ENCODE measurements around the gene DAPP1. TPM values are rescaled to one million over a fixed set of nuclear protein-coding genes. Genes with fewer than 3 reads are reported as not detected.

The DAPP1 gene
- total and polyA plus RNA-seq, 8 donors, result 0.45 to 72.4 (median 8.5) TPM

GRCh38 chr4:99876946-99877345, 60.3 kb downstream of the DAPP1 start:
- Histone ChIP-seq H3K9me3 (no peaks in the 10 kb centered on the region), H3K4me1 (no peaks in the 10 kb centered on the region), H3K27me3 (no peaks in the 10 kb centered on the region), H3K36me3 (peaks cover 14 to 51% (median 48%) of the 10 kb centered on the region in 4 donors), H3K4me3 (no peak overlapping the region), H3K27ac (no peak overlapping the region)
- 85 to 95% (median 93%) methylated on average over 3 of the region's 3 CpGs for WGBS, 5 donors
- DNase-seq, result no peak
- TF ChIP-seq EP300 (IDR thresholded peaks at IDR 0.05) (no peak), POLR2AphosphoS5 (IDR thresholded peaks at IDR 0.05) (no peak), CTCF (IDR thresholded peaks at IDR 0.05) (no peak), POLR2A (IDR thresholded peaks at IDR 0.05) (no peak)
- intact Hi-C loops (cut with DNase I; ENCODE audit: low total_unique reads), result no loop called here

- Histone ChIP-seq H3K4me1 (no peaks in the 10 kb centered on the region), H3K4me3 (no peak overlapping the region), H3K27me3 (no peaks in the 10 kb centered on the region), H3K27ac (no peak overlapping the region), H3K9me3 (no peaks in the 10 kb centered on the region), H3K36me3 (peaks cover 14 to 63% (median 57%) of the 10 kb centered on the region in 4 donors)
- intact Hi-C loops (cut with DNase I; ENCODE audit: low total_unique reads), result no loop called here
- DNase-seq, result no peak
- TF ChIP-seq EP300 (IDR thresholded peaks at IDR 0.05) (no peak), POLR2A (IDR thresholded peaks at IDR 0.05) (no peak), CTCF (IDR thresholded peaks at IDR 0.05) (no peak), POLR2AphosphoS5 (IDR thresholded peaks at IDR 0.05) (no peak)
These were observed 62.0 kb downstream of the DAPP1 start for GRCh38 chr4:99878604-99879003.

- intact Hi-C loops (cut with DNase I; ENCODE audit: low total_unique reads), result no loop called here
- Histone ChIP-seq H3K9me3 (no peaks in the 10 kb centered on the region), H3K4me3 (no peak overlapping the region), H3K36me3 (peaks cover 14 to 72% (median 66%) of the 10 kb centered on the region in 4 donors), H3K27ac (no peak overlapping the region), H3K4me1 (no peaks in the 10 kb centered on the region), H3K27me3 (no peaks in the 10 kb centered on the region)
- no peak for DNase-seq
- TF ChIP-seq POLR2A (IDR thresholded peaks at IDR 0.05) (no peak), CTCF (IDR thresholded peaks at IDR 0.05) (no peak), EP300 (IDR thresholded peaks at IDR 0.05) (no peak), POLR2AphosphoS5 (IDR thresholded peaks at IDR 0.05) (no peak)
- 84 to 92% (median 92%) methylated on average over 3 of the region's 3 CpGs for WGBS, 5 donors
These were observed 62.8 kb downstream of the DAPP1 start for GRCh38 chr4:99879458-99879857.

- TF ChIP-seq CTCF (IDR thresholded peaks at IDR 0.05) (peak in 1 of 7 experiments; percentile 21), POLR2A (IDR thresholded peaks at IDR 0.05) (no peak)
- no peaks in the 10 kb centered on the region for H3K27me3 ChIP-seq
- no peak overlapping the region for H3K4me3 ChIP-seq
- H3K9me3 ChIP-seq, result no peaks in the 10 kb centered on the region
- intact Hi-C loops (cut with DNase I; ENCODE audit: low total_unique reads), result no loop called here
- 58 to 71% (median 66%) methylated on average over 2 of the region's 2 CpGs for WGBS, 5 donors
- DNase-seq, result peak in 1 of 2 donors; percentile 63
- peaks cover 0 to 27% (median 13%) of the 10 kb centered on the region in 4 donors for H3K4me1 ChIP-seq
- H3K36me3 ChIP-seq, result peaks cover 5 to 73% (median 61%) of the 10 kb centered on the region in 4 donors
- no peak overlapping the region for H3K27ac ChIP-seq
These were observed 68.5 kb downstream of the DAPP1 start for GRCh38 chr4:99885063-99885664.
